GM19372 (cell line): ENCODE data around the gene ANKS1A.
"Not testable (repeated sequence)": the region's sequence is repeated elsewhere in the genome, so short reads cannot be mapped to it uniquely, and the experiment has no call there.

ENCODE experiments used
- ATAC-seq: cut with Tn5 transposase; IDR thresholded peaks from one replicate; pipeline ENCODE4 v1.9.1; 2021; ENCODE audit warnings: mild to moderate bottlenecking, low read depth, moderate library complexity; ENCODE audit not compliant: unreplicated experiment

Gene ANKS1A

GRCh38 chr6:35089935-35090505, 201.0 kb downstream of the ANKS1A start:
- ATAC-seq = no peak

GRCh38 chr6:35090734-35091133, 201.7 kb downstream of the ANKS1A start:
- ATAC-seq = no peak

GRCh38 chr6:35091346-35092083, 202.5 kb downstream of the ANKS1A start:
- ATAC-seq = no peak

- no peak for ATAC-seq
These were observed 203.5 kb downstream of the ANKS1A start for GRCh38 chr6:35092362-35093117.

- ATAC-seq = no peak
These were observed 204.0 kb downstream of the ANKS1A start for GRCh38 chr6:35093118-35093445.

GRCh38 chr6:35093783-35094182, 204.7 kb downstream of the ANKS1A start:
- no peak for ATAC-seq

- ATAC-seq = no peak
These were observed 205.1 kb downstream of the ANKS1A start for GRCh38 chr6:35094183-35094582.

- no peak for ATAC-seq
These were observed 207.2 kb downstream of the ANKS1A start for GRCh38 chr6:35096129-35096862.

- ATAC-seq = no peak
These were observed 210.1 kb downstream of the ANKS1A start for GRCh38 chr6:35099116-35099515.

- ATAC-seq = no peak
These were observed 216.0 kb downstream of the ANKS1A start for GRCh38 chr6:35105078-35105477.

- ATAC-seq = not testable (repeated sequence)
These were observed 217.0 kb downstream of the ANKS1A start for GRCh38 chr6:35106061-35106460.

- not testable (repeated sequence) for ATAC-seq
These were observed 218.2 kb downstream of the ANKS1A start for GRCh38 chr6:35107208-35107607.

- ATAC-seq = not testable (repeated sequence)
These were observed 218.7 kb downstream of the ANKS1A start for GRCh38 chr6:35107761-35108160.

GRCh38 chr6:35108309-35108885, 219.3 kb downstream of the ANKS1A start:
- ATAC-seq = no peak

GRCh38 chr6:35120746-35121145, 231.7 kb downstream of the ANKS1A start:
- no peak for ATAC-seq

GRCh38 chr6:35124356-35124755, 235.3 kb downstream of the ANKS1A start:
- ATAC-seq = no peak

- ATAC-seq = no peak
These were observed 239.0 kb downstream of the ANKS1A start for GRCh38 chr6:35128042-35128441.

- no peak for ATAC-seq
These were observed 239.4 kb downstream of the ANKS1A start for GRCh38 chr6:35128496-35128895.

GRCh38 chr6:35136185-35136584, 247.1 kb downstream of the ANKS1A start:
- ATAC-seq = no peak

- ATAC-seq = not testable (repeated sequence)
These were observed 249.1 kb downstream of the ANKS1A start for GRCh38 chr6:35138191-35138590.

GRCh38 chr6:35139470-35139869, 250.4 kb downstream of the ANKS1A start:
- ATAC-seq = no peak
